ENCODE measurements around the gene GPC1.

Gene GPC1

GRCh38 chr2:240440704-240441320 is 5.3 kb downstream of the GPC1 start:
- DNase-seq (ENCODE audit: low read depth in 2 of 2, low spot score in 1 of 2), result no peak

GRCh38 chr2:240441326-240441992 is 6.0 kb downstream of the GPC1 start:
- no peak for DNase-seq (ENCODE audit: low read depth in 2 of 2, low spot score in 1 of 2)

- no peak for DNase-seq (ENCODE audit: low read depth in 2 of 2, low spot score in 1 of 2)
These were observed 6.5 kb downstream of the GPC1 start for GRCh38 chr2:240441993-240442411.

- DNase-seq (ENCODE audit: low read depth in 2 of 2, low spot score in 1 of 2), result no peak
These were observed 7.6 kb downstream of the GPC1 start for GRCh38 chr2:240442891-240443715.

GRCh38 chr2:240443891-240444301 is 8.4 kb downstream of the GPC1 start:
- no peak for DNase-seq (ENCODE audit: low read depth in 2 of 2, low spot score in 1 of 2)

- no peak for DNase-seq (ENCODE audit: low read depth in 2 of 2, low spot score in 1 of 2)
These were observed 9.0 kb downstream of the GPC1 start for GRCh38 chr2:240444464-240444863.

GRCh38 chr2:240445961-240446663 is 10.6 kb downstream of the GPC1 start:
- no peak for DNase-seq (ENCODE audit: low read depth in 2 of 2, low spot score in 1 of 2)

GRCh38 chr2:240446664-240447175 is 11.3 kb downstream of the GPC1 start:
- DNase-seq (ENCODE audit: low read depth in 2 of 2, low spot score in 1 of 2), result no peak

- no peak for DNase-seq (ENCODE audit: low read depth in 2 of 2, low spot score in 1 of 2)
These were observed 11.9 kb downstream of the GPC1 start for GRCh38 chr2:240447331-240447730.

GRCh38 chr2:240447934-240448333 is 12.5 kb downstream of the GPC1 start:
- no peak for DNase-seq (ENCODE audit: low read depth in 2 of 2, low spot score in 1 of 2)

GRCh38 chr2:240448387-240449274 is 13.2 kb downstream of the GPC1 start:
- DNase-seq (ENCODE audit: low read depth in 2 of 2, low spot score in 1 of 2), result no peak

- no peak for DNase-seq (ENCODE audit: low read depth in 2 of 2, low spot score in 1 of 2)
These were observed 14.5 kb downstream of the GPC1 start for GRCh38 chr2:240449764-240450531.

- DNase-seq (ENCODE audit: low read depth in 2 of 2, low spot score in 1 of 2), result no peak
These were observed 15.2 kb downstream of the GPC1 start for GRCh38 chr2:240450532-240451107.

- no peak for DNase-seq (ENCODE audit: low read depth in 2 of 2, low spot score in 1 of 2)
These were observed 15.7 kb downstream of the GPC1 start for GRCh38 chr2:240451108-240451611.

GRCh38 chr2:240451791-240452461 is 16.5 kb downstream of the GPC1 start:
- DNase-seq (ENCODE audit: low read depth in 2 of 2, low spot score in 1 of 2), result no peak

GRCh38 chr2:240452462-240453256 is 17.2 kb downstream of the GPC1 start:
- no peak for DNase-seq (ENCODE audit: low read depth in 2 of 2, low spot score in 1 of 2)

- DNase-seq (ENCODE audit: low read depth in 2 of 2, low spot score in 1 of 2), result no peak
These were observed 18.1 kb downstream of the GPC1 start for GRCh38 chr2:240453461-240454105.

Measured in stimulated activated CD8-positive, alpha-beta memory T cell treated with anti-CD3 and anti-CD28 coated beads, Interleukin-4, amount 100 ng/mL, for 4 hours (primary cell).